ENCODE data around the gene TP53RK. TPM values are rescaled to one million over a fixed set of nuclear protein-coding genes. Genes with fewer than 3 reads are reported as not detected.

The TP53RK gene
- total and polyA plus RNA-seq, 2 experiments from 2014 or later: 24.2 to 26.0 TPM

DNA sequence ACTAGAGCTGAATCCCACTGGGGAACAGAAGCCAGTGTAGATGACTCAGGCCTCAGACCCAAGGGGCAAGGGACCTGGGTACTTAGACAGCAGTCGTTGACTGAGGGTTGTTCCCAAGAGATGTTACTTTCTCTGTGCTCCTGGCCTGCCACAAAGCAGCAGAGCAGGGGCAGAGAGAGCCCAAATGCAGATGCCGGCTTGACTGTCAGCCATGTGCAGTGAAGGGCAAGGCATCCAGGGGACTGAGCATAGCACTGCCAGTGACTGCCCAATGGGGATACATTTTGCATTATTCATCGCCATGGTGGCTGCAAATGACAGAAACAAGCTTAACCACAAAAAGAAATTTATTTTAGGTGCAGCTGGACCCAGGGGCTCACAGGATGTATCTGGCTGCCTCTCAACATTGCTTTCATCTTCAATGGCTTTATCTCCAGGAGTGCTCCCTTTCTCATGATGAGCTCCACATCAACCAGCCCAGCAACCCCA is 7.6 kb upstream of the TP53RK start (continued):
- TF ChIP-seq ZNF462 (CRISPR knock-in tag; IDR thresholded peaks at IDR 0.05) (no peak), ETS1 (IDR thresholded peaks at IDR 0.05) (no peak), NANOG (IDR thresholded peaks at IDR 0.05; ENCODE audit: borderline replicate concordance) (no peak), REST (IDR thresholded peaks at IDR 0.05; ENCODE audit: unreplicated experiment) (no peak)
